ENCODE results near the gene FBXO15.

- no peak for TF ChIP-seq CTCF (conservative IDR thresholded peaks at IDR 0.05; ENCODE audit: low read length)
- no peak for TF ChIP-seq EZH2phosphoT487 (IDR thresholded peaks at IDR 0.05; ENCODE audit: borderline replicate concordance)
Measured at GRCh38 chr18:74113711-74114110, 33.9 kb downstream of the FBXO15 start.

All from Loucy (cell line).